ENCODE data around the gene HOXC4. TPM values are rescaled to one million over a fixed set of nuclear protein-coding genes. Genes with fewer than 3 reads are reported as not detected.

Gene HOXC4
- total and polyA plus RNA-seq, 10 of the 15 experiments (the other 5 are each of a cell fraction or from before 2014, with no cell fraction given), result 1.0 to 11.4 (median 4.2) TPM

DNA sequence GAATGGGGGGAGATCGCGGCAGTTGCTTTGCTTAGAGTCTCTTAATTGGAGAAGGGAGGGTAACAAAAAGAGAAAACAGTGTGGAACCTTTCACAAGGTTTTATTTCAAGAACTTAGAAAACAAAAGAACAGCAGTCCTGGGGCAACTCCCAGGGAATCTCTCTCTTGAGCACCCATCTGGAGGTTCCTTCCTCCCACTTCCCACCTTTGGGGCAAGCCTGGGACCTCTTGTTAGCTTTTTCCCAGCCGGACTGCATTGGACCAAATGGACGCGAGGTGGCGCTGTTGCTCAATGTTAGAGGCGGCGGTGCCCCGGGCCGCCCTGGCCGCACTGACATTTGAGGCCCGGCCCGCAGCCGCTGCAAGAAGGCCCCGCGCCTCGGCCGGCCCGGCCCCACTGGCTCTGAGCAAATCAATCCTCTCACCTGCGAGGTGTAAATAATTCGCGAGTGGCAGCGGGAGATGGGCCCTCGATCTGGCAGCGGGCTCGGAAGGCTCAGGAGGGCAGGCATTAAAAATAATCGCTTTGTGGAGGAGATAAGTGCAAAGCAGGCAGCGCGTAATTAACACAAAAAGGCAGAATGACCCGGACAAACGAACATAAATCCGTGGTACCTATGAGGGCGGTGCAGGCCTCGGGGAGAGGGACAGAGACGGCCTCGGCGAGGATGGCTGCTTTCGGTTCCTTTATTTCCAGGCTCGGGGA lies 47.6 kb upstream of the HOXC4 start (continued):
- TF ChIP-seq, protein P1, sequence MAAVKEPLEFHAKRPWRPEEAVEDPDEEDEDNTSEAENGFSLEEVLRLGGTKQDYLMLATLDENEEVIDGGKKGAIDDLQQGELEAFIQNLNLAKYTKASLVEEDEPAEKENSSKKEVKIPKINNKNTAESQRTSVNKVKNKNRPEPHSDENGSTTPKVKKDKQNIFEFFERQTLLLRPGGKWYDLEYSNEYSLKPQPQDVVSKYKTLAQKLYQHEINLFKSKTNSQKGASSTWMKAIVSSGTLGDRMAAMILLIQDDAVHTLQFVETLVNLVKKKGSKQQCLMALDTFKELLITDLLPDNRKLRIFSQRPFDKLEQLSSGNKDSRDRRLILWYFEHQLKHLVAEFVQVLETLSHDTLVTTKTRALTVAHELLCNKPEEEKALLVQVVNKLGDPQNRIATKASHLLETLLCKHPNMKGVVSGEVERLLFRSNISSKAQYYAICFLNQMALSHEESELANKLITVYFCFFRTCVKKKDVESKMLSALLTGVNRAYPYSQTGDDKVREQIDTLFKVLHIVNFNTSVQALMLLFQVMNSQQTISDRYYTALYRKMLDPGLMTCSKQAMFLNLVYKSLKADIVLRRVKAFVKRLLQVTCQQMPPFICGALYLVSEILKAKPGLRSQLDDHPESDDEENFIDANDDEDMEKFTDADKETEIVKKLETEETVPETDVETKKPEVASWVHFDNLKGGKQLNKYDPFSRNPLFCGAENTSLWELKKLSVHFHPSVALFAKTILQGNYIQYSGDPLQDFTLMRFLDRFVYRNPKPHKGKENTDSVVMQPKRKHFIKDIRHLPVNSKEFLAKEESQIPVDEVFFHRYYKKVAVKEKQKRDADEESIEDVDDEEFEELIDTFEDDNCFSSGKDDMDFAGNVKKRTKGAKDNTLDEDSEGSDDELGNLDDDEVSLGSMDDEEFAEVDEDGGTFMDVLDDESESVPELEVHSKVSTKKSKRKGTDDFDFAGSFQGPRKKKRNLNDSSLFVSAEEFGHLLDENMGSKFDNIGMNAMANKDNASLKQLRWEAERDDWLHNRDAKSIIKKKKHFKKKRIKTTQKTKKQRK (IDR thresholded peaks at IDR 0.05; ENCODE audit: low read depth, low read length), result no peak
- TF ChIP-seq E4F1 (IDR thresholded peaks at IDR 0.05; ENCODE audit: borderline replicate concordance, partially characterized antibody) (no peak), MEF2B (IDR thresholded peaks at IDR 0.05; ENCODE audit: partially characterized antibody, poor library complexity, severe bottlenecking) (no peak), MEF2A (IDR thresholded peaks at IDR 0.05; ENCODE audit: insufficient read depth, low read depth, low read length) (no peak), SMAD1 (IDR thresholded peaks at IDR 0.05; ENCODE audit: low read depth, partially characterized antibody) (no peak), FOS (IDR thresholded peaks at IDR 0.05; ENCODE audit: borderline replicate concordance, extremely low read depth, insufficient read length) (no peak), STAT3 (IDR thresholded peaks at IDR 0.05; ENCODE audit: low read depth, low read length) (no peak), ZNF274 (IDR thresholded peaks at IDR 0.05; ENCODE audit: insufficient read depth, insufficient read length) (no peak), NFIC (IDR thresholded peaks at IDR 0.05; ENCODE audit: low read depth, low read length) (no peak), FOXM1 (IDR thresholded peaks at IDR 0.05; ENCODE audit: low read depth, low read length) (peak; percentile 22; the same call in 1 of the 2 replicates), HDAC2 (IDR thresholded peaks at IDR 0.05) (no peak), TBL1XR1 (IDR thresholded peaks at IDR 0.05; ENCODE audit: low read depth, low read length) (no peak), ATF7 (IDR thresholded peaks at IDR 0.05; ENCODE audit: low read depth) (no peak), ZNF217 (IDR thresholded peaks at IDR 0.05) (no peak), RCOR1 (conservative IDR thresholded peaks at IDR 0.05; ENCODE audit: low read depth, low read length) (no peak), FOXK2 (IDR thresholded peaks at IDR 0.05) (no peak), BMI1 (IDR thresholded peaks at IDR 0.05; ENCODE audit: borderline replicate concordance) (peak; percentile 63), SREBF1 (IDR thresholded peaks at IDR 0.05; ENCODE audit: low read length) (no peak), SMARCA5 (IDR thresholded peaks at IDR 0.05) (peak; percentile 81; the same call in 1 of the 2 replicates), MYB (IDR thresholded peaks at IDR 0.05; ENCODE audit: borderline replicate concordance, low read depth, low read length) (no peak), SP1 (IDR thresholded peaks at IDR 0.05; ENCODE audit: low read depth, low read length) (no peak), ZNF622 (IDR thresholded peaks at IDR 0.05) (no peak)
- TF ChIP-seq, protein P2, sequence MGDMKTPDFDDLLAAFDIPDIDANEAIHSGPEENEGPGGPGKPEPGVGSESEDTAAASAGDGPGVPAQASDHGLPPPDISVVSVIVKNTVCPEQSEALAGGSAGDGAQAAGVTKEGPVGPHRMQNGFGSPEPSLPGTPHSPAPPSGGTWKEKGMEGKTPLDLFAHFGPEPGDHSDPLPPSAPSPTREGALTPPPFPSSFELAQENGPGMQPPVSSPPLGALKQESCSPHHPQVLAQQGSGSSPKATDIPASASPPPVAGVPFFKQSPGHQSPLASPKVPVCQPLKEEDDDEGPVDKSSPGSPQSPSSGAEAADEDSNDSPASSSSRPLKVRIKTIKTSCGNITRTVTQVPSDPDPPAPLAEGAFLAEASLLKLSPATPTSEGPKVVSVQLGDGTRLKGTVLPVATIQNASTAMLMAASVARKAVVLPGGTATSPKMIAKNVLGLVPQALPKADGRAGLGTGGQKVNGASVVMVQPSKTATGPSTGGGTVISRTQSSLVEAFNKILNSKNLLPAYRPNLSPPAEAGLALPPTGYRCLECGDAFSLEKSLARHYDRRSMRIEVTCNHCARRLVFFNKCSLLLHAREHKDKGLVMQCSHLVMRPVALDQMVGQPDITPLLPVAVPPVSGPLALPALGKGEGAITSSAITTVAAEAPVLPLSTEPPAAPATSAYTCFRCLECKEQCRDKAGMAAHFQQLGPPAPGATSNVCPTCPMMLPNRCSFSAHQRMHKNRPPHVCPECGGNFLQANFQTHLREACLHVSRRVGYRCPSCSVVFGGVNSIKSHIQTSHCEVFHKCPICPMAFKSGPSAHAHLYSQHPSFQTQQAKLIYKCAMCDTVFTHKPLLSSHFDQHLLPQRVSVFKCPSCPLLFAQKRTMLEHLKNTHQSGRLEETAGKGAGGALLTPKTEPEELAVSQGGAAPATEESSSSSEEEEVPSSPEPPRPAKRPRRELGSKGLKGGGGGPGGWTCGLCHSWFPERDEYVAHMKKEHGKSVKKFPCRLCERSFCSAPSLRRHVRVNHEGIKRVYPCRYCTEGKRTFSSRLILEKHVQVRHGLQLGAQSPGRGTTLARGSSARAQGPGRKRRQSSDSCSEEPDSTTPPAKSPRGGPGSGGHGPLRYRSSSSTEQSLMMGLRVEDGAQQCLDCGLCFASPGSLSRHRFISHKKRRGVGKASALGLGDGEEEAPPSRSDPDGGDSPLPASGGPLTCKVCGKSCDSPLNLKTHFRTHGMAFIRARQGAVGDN (IDR thresholded peaks at IDR 0.05), result no peak

All from GM12878 (cell line).